Astrocyte of the spinal cord (primary cell): Measurements from ENCODE around the gene METTL26.

ENCODE experiments used
- DNase-seq: peaks from one replicate; pipeline ENCODE4 v3.0.0; 2011; ENCODE audit warnings: low read depth, low spot score
- H3K4me3 ChIP-seq: 2 replicates; pipeline ENCODE4 v1.5.1; 2011; ENCODE audit warnings: low read depth, mild to moderate bottlenecking, low read length, moderate library complexity
- CTCF ChIP-seq: IDR thresholded peaks from 2 replicates; pipeline ENCODE4 v1.5.1; 2012; ENCODE audit warnings: low read depth, mild to moderate bottlenecking, low read length, inconsistent platforms
- in situ Hi-C: cut with HindIII; loops from 2 replicates; pipeline ENCODE4 v1.10.0; 2017; ENCODE audit warnings: low sequenced_read_pairs

Gene METTL26

GRCh38 chr16:636206-637080 lies at the start of gene METTL26:
Gene METTL26, minus strand, starts transcription at chr16:636305. Its CDS starts 15 bp downstream, at chr16:636290.
- in situ Hi-C loops, result no loop called here
- DNase-seq, result peak; percentile 95
- no peak for TF ChIP-seq CTCF
- H3K4me3 ChIP-seq, result peak within 1 kb of the TSS; percentile 67

- in situ Hi-C loops, result no loop called here
- DNase-seq, result no peak
- H3K4me3 ChIP-seq, result no peak overlapping the region
These were observed 49.0 kb upstream of the METTL26 start for GRCh38 chr16:684961-685696.

DNA sequence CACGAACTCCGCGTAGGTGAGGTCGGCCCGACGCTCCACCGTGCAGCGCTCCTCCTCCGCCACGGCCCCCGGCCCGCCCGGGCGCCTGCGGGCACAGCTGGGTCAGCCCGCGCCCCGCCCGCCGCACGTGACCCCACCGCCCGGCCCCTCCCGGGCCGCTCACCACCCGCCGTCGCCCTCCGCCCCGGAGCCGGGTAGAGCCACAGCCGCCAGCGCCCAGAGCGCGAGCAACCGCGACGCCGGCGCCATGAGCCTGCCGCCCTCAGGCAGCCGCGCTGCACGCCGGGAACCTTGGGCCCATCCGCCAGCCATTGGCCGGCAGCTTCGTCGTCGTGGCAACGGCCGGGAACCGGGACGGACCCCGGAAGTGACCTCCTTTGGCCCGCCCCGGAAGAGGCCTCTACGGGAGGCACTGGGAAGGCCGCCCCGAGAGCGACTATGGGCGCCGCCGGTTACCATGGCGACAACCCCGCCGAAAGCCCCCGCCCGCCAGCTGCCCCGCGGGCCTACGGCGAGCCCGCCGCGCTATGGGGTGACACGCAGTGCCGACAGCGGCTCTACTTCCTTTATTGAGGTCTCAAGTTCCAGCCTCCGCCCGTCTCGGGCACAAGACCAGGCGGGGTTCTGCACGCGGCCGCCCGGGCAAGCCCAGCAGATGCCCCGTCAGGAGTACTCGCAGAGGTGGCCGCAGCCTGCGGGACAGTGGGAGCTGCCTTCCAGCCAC lies 48.1 kb upstream of the METTL26 start, which contains the start of gene JMJD8:
TSS of gene JMJD8 (minus strand) at position 264 of the 724 bp plus-strand sequence. CDS start at position 249, 15 bp downstream.
- DNase-seq, result peak; percentile 95
- peak within 1 kb of the TSS; percentile 48 for H3K4me3 ChIP-seq
- no peak for TF ChIP-seq CTCF
- in situ Hi-C loops, result no loop called here

More at GRCh38 chr16:684961-685696, 49.0 kb upstream of the METTL26 start:
- TF ChIP-seq CTCF, result no peak

- DNase-seq, result no peak
- in situ Hi-C loops, result no loop called here
- TF ChIP-seq CTCF, result no peak
- peak overlapping the region; percentile 48 for H3K4me3 ChIP-seq
These were observed 47.4 kb upstream of the METTL26 start for GRCh38 chr16:683396-684070.

- in situ Hi-C loops, result no loop called here
- no peak for DNase-seq
- no peak for TF ChIP-seq CTCF
- peak overlapping the region; percentile 48 for H3K4me3 ChIP-seq
These were observed 46.6 kb upstream of the METTL26 start for GRCh38 chr16:682493-683395.
